HG03139 (cell line): ENCODE data around the gene FBXW11.

Source experiments
- ATAC-seq: cut with Tn5 transposase; IDR thresholded peaks from one replicate; pipeline ENCODE4 v1.9.1; 2021; ENCODE audit not compliant: unreplicated experiment

Gene FBXW11

DNA sequence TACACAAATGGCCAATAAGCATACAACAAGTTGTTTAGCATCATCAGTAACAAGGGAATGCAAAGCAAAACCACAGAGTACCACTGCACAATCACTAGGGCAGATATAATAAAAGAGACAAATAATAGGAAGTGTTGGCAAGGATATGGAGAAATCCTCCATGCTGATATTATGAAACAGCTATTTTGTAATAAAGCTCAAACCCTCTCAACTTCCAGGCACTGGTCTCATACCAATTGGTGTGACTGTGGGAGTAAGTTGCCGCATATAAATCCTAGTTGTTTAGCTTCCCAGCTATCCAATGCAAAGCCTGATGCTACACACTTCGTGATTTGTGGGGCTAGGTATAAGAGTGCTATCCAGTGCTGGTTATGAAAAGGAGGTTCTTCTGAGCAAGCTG lies 132.2 kb downstream of the FBXW11 start:
- ATAC-seq: no peak

DNA sequence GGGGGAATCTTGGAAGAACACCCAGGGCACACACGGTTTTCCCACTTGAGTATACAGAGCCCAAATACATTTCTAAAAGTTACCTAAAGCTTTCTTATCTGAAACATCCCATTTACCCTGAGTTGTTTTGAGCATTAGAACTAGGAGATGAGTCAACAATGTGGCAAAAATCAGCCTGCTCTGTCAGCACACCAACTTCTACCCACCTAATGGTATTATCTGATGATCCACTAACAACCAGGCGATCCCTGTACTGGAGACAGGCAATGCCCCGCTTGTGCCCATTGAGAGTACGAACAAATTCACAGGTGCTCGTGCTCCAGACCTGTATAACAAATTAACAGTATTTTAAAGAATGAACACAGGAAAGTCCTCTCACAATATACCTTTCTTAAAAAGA lies 133.8 kb downstream of the FBXW11 start:
- no peak for ATAC-seq

DNA sequence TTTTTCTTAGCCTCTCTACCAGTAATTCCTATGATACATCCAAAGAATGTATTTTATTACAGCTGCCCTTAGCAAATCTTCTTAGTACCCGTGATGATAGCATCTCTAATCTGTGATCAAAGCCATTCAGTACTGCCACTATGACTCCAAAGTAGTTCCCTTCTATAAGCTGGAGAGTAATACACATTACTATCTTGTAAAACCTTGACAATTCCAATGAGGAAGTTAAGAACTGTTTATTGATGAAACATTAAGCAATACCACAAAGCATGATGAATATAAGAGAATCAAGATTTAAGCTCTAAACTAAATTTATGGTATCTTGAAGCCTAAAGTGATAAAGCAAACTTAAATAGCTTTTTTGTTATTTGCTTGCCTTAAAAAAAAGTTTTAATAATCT lies 134.7 kb downstream of the FBXW11 start:
- no peak for ATAC-seq

DNA sequence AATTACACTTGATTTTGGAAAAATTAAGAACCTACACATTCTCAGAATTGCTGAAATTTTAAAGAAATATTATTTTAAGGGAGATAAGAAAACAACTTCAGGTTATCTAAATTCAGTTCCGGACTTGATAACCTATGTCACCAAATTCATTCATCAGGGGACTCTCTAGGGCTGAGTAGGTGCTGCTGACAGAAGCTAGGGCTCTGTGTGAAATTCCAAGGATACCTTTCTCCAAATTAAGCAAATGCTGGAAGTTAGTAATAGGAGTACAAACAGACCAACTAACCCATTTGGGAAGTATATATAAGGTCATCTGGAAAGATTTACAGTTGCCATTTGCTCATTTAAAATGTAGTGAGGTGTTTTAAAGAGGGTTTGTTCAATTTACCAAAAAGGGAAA lies 136.5 kb downstream of the FBXW11 start:
- ATAC-seq: no peak

DNA sequence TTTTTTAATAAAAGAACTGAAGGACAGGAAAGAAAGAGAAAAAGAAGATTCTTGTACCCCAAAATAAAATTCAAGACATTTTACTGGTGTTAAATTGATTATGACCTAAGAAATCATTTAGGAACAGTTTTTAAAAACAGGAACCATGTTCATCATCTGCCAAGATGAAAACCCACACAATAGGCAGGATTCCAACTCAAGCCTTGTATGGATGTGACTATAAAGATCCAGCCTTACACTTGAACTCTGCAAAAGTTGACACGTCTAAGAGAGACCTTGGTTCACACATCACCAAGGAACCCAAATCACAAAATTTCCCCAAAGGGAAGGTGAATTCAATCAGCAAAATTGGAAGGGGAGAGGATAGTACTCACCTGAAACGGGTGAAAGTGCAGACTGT lies 138.2 kb downstream of the FBXW11 start:
- no peak for ATAC-seq

DNA sequence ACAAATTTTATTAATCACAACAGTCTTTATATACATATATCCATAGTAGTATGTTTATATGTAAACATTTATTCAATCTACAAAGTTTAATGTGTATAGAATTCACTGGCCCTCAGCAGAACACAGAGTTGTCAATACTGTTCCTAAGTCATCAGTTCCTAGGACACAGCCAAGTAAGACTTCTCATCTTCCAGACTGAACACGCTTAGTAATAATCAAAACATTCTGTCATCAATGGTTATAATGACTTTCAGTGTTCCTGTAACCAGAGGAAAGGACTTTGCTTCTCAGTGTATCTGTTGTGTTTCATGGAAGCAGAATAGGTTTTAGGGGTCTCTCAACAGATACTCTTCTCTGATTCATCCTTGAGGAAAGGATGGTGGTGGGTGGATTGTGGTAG lies 138.7 kb downstream of the FBXW11 start:
- no peak for ATAC-seq

DNA sequence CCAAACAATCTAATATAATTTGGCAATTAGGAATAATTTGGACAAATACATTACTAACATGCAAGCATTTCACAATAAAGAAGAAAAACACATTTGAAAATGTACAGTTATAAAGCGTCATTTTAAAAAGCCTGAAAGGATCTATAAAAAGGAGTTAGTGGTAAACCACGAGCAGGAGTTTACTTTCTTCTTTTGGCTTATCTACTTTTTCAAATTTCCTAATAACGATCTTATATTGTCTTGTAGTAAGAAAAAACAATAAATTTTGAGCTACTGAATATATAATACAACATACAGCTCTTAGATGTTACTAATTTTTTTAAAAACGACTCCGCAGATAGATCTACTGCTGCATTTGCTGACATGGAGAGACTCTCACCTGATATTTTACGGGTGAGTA lies 141.0 kb downstream of the FBXW11 start:
- no peak for ATAC-seq

DNA sequence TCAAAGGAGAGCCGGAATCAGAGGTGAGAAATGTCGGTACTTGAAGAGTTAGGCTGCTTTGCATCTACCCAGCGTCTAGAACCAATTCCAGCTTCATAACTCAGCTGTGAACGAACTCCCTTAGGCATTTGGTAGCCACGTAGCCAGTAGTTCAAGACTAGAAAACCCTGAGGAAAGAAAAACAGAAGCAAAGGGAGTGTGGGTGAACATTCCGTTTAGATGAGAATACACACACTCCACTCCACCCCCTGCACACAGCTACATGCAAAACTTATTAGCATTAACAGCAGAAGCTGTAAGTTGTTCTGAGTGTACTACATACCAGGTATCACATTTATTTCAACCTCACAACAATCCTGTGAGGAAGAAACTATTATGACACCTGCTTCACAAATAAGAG lies 142.5 kb downstream of the FBXW11 start:
- ATAC-seq: no peak

DNA sequence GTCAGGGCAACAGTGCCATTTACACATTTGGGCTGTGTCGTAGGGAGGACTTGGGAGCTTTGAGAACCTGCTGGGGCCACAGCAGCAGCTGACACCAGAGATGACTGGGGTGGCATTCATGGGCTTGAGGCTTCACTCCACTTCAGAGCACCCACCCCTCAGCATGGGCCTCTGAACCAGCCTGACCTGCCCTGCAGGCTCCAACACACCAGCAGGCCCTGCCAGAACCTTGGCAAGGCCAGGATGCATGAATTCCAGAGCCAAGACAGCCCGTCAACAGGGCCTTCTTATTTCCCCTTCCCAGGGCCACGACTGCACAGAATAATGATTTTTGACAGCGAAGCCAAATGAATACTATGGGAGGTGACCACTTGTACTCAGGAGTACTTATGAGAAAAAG lies 143.8 kb downstream of the FBXW11 start:
- no peak for ATAC-seq

DNA sequence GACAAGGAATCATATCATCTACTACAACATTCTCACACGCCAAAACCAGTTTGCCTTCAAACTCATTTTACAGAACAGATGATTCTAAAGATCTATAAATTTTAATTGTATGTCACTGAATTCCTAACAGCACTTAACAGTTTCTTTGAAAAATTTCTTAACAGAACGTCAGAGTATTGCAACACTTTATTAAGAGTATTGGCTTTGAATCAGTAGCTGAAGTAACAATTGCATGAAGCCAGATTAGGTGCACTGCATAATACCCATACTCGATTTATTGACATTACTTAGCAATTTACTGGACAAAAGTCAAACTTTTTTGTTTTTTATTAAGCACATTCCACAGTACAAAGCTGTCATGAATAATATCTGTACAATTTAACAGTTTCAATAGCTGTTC lies 145.1 kb downstream of the FBXW11 start:
- no peak for ATAC-seq

DNA sequence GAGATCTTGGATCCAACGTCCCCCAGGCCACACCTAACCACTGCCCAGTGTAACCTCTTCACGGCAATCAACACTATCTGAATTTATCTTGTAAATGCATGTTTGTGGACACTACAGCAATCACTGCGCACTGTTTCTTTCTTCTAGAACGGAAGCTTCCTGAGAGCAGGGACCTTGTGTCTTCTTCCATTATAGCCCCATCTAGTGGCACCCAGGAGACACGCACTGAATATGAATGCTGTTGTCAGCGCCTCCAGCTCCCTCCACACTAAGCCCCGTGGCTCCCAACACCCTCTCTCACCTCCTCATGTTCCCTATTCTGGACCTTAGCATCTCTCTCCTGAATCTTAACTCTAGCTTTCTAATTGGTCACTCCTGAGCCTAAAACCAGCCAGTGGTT lies 148.1 kb downstream of the FBXW11 start:
- no peak for ATAC-seq

DNA sequence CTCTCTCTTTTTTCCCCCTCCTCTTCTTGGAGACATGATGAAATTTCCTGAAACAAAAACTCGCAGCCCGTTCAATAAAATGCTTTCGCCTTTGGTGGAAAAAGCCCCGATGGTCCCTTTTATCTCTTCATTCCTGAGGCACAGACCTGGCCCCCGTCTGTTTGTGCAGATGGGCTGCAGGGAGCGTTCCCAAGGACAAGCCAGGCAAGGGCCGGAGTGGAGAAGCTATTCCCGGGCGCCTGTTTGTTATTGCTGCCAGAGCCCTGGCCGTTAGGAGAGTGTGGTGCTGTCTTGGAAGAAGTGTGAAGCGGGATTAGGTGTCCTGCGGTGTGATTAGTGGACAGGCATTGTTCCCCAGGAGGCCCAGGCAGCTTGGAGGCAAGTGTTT lies 149.0 kb downstream of the FBXW11 start:
- ATAC-seq: no peak

DNA sequence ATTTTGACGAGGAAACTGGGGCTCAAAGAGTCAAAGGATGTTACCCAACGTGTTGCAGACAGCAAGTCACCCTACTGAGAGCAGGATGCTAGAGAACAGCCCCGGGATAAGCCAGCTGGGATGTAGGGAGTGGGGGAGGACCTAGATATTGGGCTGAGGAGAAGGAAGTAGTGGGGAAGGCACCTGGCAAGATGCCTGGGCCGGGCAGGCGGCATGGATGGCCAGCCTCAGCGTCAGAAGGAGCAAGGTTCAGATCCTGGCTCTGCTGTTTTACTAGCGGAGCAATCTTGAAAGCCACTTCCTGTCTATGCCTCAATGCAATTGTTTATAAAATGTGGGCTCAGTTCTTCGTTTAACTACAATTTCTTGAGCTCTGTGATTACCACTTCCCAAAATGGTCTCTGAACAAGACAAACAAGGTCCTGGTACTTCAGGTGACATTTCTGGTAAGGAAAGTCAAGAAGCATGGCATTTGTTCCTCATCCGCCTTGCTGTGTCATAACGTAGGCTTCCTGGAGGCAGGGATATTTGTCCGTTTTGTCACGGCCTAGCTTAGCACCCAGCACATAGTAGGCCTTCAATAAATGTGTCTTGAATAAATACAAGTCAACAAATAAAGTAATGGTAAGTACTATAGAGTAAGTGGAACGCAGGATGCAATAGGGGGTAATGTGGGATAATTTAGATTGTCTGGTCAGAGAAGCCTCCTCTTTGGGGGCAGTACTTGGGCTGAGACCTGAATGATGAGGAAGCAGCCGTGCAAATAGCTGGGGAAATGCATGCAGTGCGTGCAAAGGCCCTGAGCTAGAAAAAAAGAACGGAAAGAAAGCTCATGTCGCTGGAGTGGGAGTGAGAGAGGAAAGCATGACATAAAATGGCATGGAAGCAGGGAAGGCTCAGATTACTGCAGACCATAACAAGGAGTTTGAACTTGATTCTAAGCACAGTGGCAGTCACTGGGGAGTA lies 150.4 kb downstream of the FBXW11 start:
- no peak for ATAC-seq

DNA sequence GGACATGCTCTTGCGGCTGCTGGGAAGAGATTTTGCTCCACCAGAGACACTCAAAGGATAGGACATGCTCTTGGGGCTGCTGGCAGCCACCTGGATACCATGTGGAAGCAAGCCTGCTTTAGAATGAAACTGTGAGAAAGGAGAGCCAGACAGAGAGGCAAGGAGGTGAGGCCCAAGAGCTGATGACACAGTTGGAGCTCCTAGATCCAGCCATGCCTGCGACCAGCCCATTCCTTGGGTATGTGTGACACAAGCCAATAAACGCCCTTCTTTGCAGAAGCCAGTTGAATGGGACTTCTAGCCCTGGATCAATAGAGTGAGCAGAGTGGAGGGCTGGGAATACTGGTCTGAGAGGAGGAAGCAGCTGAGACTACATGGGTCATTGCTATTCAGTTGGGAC lies 151.2 kb downstream of the FBXW11 start:
- ATAC-seq: no peak

DNA sequence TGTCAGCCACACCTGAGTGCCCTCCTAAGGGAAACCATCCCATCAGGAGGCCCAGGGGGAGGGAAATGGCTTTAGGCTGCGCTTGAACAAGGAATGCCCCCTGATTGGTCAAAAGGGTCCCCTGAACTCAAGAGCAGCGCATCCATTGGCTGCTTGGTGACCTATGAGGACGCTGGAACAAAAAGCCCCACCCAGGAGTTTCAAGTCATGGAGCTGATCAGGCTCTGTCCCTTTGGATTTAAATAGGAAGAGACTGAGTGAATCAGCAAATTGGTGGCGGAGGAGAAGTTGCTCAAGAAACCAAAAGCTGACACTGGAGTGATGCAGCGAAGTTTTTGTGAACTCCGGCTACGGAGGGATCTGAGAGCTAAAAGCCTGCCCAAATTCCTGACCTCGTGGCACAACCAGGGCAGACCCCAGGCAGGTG lies 154.2 kb downstream of the FBXW11 start:
- ATAC-seq: no peak

DNA sequence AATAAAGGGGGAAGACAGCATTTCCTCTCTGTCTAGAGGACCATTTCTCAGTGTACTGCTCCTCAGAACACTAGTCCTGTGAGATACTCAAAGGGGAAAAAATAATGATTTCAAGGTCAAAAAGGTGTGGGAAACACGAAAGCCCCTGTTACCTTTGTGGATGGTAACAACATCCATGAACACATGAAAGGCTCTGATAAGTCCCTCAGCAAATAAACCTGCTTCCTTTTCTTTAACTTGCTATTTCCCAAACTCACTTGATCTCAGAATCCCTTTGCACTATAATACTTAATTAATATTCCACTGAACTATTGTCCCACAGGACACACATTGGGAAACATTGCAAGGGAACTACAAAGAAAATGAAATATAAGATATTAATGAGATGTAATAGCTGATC lies 155.2 kb downstream of the FBXW11 start:
- no peak for ATAC-seq

DNA sequence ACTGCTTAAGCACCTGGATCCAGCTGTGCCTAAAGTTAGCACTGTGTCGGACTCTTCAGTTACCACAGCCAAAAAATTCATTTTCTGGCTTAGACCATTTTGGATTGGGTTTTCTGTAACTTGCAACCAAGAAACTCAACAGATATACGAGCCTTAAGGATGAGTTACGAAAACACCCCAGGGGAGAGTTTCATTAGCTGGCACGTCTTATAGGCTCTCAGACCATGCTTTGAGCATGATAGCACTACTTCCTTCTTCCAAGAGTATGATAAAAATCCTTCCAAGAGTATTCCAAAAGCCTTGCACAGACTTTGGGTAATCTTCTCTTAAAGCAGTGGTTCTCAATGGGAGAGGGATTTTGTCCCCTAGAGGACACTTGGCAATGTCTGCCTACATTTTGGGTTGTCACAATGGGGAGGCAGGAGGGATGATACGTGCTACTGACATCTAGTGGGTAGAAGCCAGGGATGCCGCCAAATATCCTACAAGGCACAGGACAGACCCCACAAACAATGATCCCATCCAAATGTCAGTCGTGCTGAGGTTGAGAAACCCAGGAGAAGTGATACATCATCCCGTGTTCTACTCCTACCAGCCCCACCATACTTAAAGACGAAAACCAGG lies 156.0 kb downstream of the FBXW11 start:
- ATAC-seq: no peak

DNA sequence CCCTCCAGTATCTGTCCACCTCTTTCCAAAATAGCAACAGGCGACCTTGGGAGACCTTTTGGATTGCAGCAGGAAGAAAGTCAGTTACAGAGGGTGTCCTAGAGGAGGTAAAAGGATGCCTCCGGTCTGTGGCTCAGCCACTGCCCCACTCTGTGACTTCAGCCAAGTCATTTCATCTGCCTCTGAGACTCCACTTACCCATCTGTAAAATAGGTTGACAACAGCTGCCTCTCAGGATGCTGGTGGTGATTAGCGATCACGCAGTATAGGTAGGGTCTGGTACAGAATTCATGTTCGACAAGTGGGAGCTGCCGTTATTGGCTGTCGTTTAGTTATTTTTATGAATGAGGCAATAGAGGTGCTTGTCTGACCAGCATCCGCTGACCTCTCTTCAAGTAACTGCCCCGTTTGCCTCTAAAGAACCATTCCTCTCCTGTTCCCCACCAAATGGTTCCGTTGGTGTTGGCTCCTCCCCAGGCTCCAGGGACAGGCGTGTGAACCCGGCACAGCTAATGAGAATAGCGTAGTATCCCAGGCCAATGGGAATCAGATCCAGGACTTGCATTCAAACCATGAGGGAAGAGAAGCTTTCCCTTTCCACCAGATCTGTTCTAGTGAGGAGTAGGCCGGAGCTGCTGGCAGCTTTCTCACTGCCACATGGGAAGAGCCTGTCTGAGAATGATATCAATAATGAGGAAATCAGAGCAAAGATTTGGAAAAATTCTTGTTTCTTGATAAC lies 156.7 kb downstream of the FBXW11 start:
- no peak for ATAC-seq

DNA sequence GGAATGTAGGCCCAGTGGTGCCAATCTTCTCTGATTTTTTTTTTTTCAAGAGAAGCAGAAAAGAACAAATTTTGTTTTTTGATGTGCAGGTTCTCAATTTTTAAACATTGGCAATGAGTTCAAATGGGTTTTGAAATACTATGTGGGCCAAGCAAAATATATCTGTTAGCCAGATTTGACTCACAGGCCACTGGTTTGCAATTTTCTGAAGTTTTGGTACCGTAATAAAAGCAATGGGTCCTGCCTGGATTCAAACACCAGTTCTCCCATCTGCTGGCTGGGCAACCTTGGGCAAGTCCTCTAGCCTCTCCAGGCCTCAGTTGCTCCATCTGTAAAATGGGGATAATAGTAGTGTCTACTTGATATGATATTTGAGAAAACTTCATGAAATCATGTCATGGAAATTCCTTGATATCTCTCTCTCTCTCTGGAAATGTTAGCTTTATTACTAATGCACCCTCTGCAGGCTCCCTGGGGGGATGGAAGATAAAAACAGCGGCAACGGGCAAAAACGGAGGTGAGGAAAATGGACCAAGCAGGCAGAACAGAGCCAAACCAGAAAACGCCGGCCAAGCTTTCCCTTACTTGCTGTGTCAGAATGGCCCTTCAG lies 157.4 kb downstream of the FBXW11 start:
- ATAC-seq: no peak

DNA sequence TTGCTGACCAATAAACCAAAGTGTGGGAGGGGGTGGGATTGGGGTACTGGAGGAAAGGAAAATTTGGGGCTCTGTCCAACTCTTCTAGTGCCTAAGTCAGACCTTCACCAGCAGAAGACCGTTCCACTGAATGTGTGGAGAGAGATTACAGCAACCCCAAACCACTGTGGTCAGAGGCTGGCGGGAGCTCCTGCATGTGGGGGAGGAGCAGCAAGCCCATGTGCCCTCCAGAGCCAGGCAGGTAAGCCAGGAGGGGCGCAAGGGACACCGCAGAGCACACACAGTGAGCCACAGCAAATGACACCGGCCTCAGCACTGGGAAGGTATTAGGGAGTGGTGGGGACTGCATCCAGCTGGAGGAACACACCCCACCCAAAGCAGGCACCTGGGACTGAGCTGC lies 158.0 kb downstream of the FBXW11 start:
- no peak for ATAC-seq

DNA sequence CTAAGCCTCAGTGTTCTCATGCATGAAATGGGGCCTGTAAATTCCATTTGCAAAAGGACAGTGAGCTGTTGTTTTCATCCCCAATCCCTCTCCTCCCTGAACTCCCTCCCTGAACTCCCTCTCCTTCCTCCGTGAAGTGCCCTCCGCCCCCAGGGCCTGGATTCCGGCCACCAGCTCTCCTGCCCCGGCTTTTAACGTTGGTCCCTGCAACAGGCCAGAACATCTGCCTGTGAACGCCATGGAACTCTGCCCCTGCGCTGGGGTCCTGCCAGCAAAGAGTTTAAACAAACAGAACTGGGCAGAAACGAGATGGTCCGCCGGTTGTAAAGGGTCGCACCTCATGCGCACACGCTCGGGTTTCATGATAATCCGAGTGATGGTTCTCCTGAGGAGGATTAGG lies 158.4 kb downstream of the FBXW11 start:
- no peak for ATAC-seq
